HepG2 (cell line): ENCODE data around the gene SF3A2. TPM values are rescaled to one million over a fixed set of nuclear protein-coding genes. Genes with fewer than 3 reads are reported as not detected.

ENCODE experiments used
- MAFK ChIP-seq, 2 experiments: IDR thresholded peaks in 1 of 2; conservative IDR thresholded peaks in 1 of 2; 2 replicates each; pipeline ENCODE4 v1.6.1; 2011; ENCODE audit warnings: improper control_type of control experiment in 2 of 2, low read length in 2 of 2
- MAX ChIP-seq: IDR thresholded peaks from 2 replicates; pipeline ENCODE4 v1.6.1; 2012; ENCODE audit warnings: inconsistent platforms
- NFKB2 ChIP-seq: sonication (generic); formaldehyde crosslinking; IDR thresholded peaks from 2 replicates; pipeline ENCODE4 v1.4.0; 2020; ENCODE audit warnings: missing genetic modification reagents, borderline replicate concordance
- NR2C2 ChIP-seq: sonication (generic); formaldehyde crosslinking; IDR thresholded peaks from 2 replicates; pipeline ENCODE4 v1.4.0; 2020; ENCODE audit warnings: missing genetic modification reagents, mild to moderate bottlenecking, moderate library complexity, borderline replicate concordance
- PRMT3 ChIP-seq: sonication (generic); formaldehyde crosslinking; IDR thresholded peaks from 2 replicates; pipeline ENCODE4 v1.8.1; 2022; ENCODE audit warnings: low read depth, mild to moderate bottlenecking, moderate library complexity, missing genetic modification reagents, borderline replicate concordance
- SOX6 ChIP-seq, 2 experiments: fragments of 450-650 bp in 1 of 2; sonication (generic) in 1 of 2; formaldehyde crosslinking in 1 of 2; IDR thresholded peaks; 2 replicates each; pipeline versions ENCODE4 v1.4.0 to v1.6.1; 2017 to 2020; ENCODE audit warnings: antibody characterized with exemption in 1 of 2, mild to moderate bottlenecking in 1 of 2, missing genetic modification reagents in 1 of 2
- TBX2 ChIP-seq: sonication (generic); formaldehyde crosslinking; IDR thresholded peaks from 2 replicates; pipeline ENCODE4 v1.5.0; 2020; ENCODE audit warnings: missing genetic modification reagents, mild to moderate bottlenecking, borderline replicate concordance
- TIGD3 ChIP-seq: sonication (generic); formaldehyde crosslinking; IDR thresholded peaks from 2 replicates; pipeline ENCODE4 v1.5.1; 2020; ENCODE audit warnings: mild to moderate bottlenecking, missing genetic modification reagents, borderline replicate concordance
- TMF1 ChIP-seq: sonication (generic); formaldehyde crosslinking; IDR thresholded peaks from 2 replicates; pipeline ENCODE4 v1.8.1; 2022; ENCODE audit warnings: low read depth, missing genetic modification reagents
- ZBTB40 ChIP-seq, 2 experiments: fragments of 450-650 bp in 1 of 2; sonication (generic) in 1 of 2; formaldehyde crosslinking in 1 of 2; IDR thresholded peaks; 2 replicates each; pipeline versions ENCODE4 v1.6.1 to v1.8.0; 2016 to 2022; ENCODE audit warnings: antibody characterized with exemption in 1 of 2, mild to moderate bottlenecking in 1 of 2, missing genetic modification reagents in 1 of 2
- ZKSCAN5 ChIP-seq: sonication (generic); formaldehyde crosslinking; IDR thresholded peaks from 2 replicates; pipeline ENCODE4 v1.5.1; 2020; ENCODE audit warnings: mild to moderate bottlenecking, missing genetic modification reagents
- ZNF792 ChIP-seq: IDR thresholded peaks from 2 replicates; pipeline ENCODE4 v1.6.1; 2016
- polyA plus RNA-seq, 8 experiments: library from polyadenylated mRNA; depleted of rRNA in 3 of 8; stranded (reverse) in 7 of 8; unstranded in 1 of 8; fragments of >200 nt; fragmentation: Illumina TruSeq in 4 of 8; extraction: Trizol in 4 of 8; gene quantifications; 2 replicates each; pipeline versions ENCODE4 v1.2.1 to v1.2.3, GENCODE V29; 2011 to 2016; ENCODE audit warnings: low read depth in 4 of 8, missing spikeins in 1 of 8, mixed read lengths in 1 of 8; ENCODE audit not compliant: insufficient read depth in 1 of 8
- total RNA-seq, 5 experiments: library from RNA; depleted of rRNA; stranded (reverse); fragments of >200 nt; fragmentation: Illumina TruSeq; extraction: Trizol; gene quantifications; 2 replicates each; pipeline ENCODE4 v1.2.3, GENCODE V29; 2016; ENCODE audit warnings: low read depth in 1 of 5
- TF ChIP-seq, protein P1 (sequence below): sonication (generic); formaldehyde crosslinking; IDR thresholded peaks from 2 replicates; pipeline ENCODE4 v1.4.0; 2020; ENCODE audit warnings: mild to moderate bottlenecking, missing genetic modification reagents

Gene SF3A2
- total and polyA plus RNA-seq, 2 of the 13 experiments (the other 11 are each of a cell fraction or from before 2014, with no cell fraction given), result 8.6 to 8.8 TPM

DNA sequence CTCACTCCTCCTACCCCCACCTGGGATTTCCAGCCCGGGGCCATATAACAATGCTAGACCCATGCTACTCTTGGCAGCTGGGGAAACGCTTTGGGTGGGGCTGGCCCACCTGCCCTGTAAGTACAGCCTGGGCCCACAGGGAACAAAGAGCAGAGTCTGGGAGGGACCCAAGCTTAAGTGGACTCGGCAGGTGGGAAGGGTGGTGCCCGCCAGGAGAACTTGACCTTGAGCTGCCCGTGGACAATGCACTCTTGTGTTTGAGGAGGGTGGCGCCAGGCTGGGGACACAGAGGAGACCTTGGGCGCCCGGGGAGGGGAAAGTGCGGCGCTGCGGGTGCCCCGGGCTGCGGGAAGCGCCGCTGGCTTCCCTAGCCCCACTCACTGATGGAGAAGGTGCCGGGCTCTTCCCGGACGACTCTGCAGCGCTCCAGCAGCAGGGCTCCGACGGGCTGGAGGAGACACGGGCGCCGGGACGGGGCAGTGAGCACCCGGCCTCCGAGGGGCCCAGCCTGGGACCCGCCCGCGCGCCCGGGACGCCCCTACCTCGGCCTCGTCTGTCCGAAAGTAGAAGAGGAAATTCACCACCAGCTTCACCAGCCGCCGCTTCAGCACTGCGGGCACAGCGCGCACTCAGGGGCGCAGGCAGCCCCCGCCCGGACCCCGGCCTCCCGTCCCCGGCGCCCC lies 1.1 kb upstream of the SF3A2 start (continued):
- TF ChIP-seq, protein P1, sequence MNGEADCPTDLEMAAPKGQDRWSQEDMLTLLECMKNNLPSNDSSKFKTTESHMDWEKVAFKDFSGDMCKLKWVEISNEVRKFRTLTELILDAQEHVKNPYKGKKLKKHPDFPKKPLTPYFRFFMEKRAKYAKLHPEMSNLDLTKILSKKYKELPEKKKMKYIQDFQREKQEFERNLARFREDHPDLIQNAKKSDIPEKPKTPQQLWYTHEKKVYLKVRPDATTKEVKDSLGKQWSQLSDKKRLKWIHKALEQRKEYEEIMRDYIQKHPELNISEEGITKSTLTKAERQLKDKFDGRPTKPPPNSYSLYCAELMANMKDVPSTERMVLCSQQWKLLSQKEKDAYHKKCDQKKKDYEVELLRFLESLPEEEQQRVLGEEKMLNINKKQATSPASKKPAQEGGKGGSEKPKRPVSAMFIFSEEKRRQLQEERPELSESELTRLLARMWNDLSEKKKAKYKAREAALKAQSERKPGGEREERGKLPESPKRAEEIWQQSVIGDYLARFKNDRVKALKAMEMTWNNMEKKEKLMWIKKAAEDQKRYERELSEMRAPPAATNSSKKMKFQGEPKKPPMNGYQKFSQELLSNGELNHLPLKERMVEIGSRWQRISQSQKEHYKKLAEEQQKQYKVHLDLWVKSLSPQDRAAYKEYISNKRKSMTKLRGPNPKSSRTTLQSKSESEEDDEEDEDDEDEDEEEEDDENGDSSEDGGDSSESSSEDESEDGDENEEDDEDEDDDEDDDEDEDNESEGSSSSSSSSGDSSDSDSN (CRISPR knock-in tag), result peak; percentile 32; the same call in 1 of the 2 replicates
- TF ChIP-seq ZNF792 (CRISPR knock-in tag), result no peak
- TF ChIP-seq SOX6 (IDR thresholded peaks at IDR 0.05), result no peak
- TF ChIP-seq SOX6 (CRISPR knock-in tag; IDR thresholded peaks at IDR 0.05), result peak; percentile 90
- TF ChIP-seq MAX, result peak; percentile 30; the same call in 1 of the 2 replicates
- no peak for TF ChIP-seq NR2C2 (CRISPR knock-in tag)
- no peak for TF ChIP-seq TIGD3 (CRISPR knock-in tag)
- no peak for TF ChIP-seq ZBTB40 (IDR thresholded peaks at IDR 0.05)
- TF ChIP-seq ZBTB40 (CRISPR knock-in tag; IDR thresholded peaks at IDR 0.05), result no peak
- TF ChIP-seq NFKB2 (CRISPR knock-in tag), result no peak
- TF ChIP-seq TMF1, result no peak
- TF ChIP-seq TBX2 (CRISPR knock-in tag), result peak; percentile 62
- TF ChIP-seq PRMT3 (CRISPR knock-in tag), result no peak
- TF ChIP-seq MAFK (conservative IDR thresholded peaks at IDR 0.05 in 1 of 2, IDR thresholded peaks at IDR 0.05 in 1 of 2; ENCODE audit: low read length in 2 of 2), result no peak
- TF ChIP-seq ZKSCAN5 (CRISPR knock-in tag), result no peak
